ENCODE data around the gene CD24. TPM values are rescaled to one million over a fixed set of nuclear protein-coding genes. Genes with fewer than 3 reads are reported as not detected.

CD24 gene
- total RNA-seq, 2 experiments from 2014 or later = 0.27 to 0.48 TPM

DNA sequence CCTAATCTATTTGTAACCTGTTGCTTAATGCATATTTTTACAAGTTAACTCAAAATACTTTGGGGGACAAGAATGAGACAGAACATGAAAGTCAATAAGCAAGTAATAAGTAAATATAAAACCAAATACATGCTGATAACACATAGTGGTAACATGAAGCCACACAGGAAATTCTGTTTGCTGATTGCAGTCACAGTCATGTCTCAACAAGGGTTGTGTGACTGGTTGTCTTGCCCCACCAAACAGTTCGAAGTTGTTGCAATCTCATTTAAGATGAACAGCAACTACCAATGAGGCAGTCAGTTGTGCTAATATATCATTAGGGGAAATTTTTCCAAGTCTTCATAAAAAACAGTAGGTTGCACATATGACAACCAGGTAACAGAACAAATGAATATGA, 14.5 kb downstream of the CD24 start:
- Mint-ChIP-seq H3K27me3 (peaks cover 12% of the 10 kb centered on the region), H3K27ac (no peak overlapping the region), H3K4me1 (no peaks in the 10 kb centered on the region), H3K36me3 (no peaks in the 10 kb centered on the region), H3K4me3 (no peak overlapping the region), H3K9me3 (no peaks in the 10 kb centered on the region)
- no peak for DNase-seq

GRCh38 chr6:106939848-106940247, 34.7 kb downstream of the CD24 start:
- Mint-ChIP-seq H3K27ac (no peak overlapping the region), H3K9me3 (no peaks in the 10 kb centered on the region), H3K36me3 (no peaks in the 10 kb centered on the region), H3K4me1 (no peaks in the 10 kb centered on the region), H3K4me3 (no peak overlapping the region), H3K27me3 (peaks cover 23% of the 10 kb centered on the region)
- no peak for DNase-seq

DNA sequence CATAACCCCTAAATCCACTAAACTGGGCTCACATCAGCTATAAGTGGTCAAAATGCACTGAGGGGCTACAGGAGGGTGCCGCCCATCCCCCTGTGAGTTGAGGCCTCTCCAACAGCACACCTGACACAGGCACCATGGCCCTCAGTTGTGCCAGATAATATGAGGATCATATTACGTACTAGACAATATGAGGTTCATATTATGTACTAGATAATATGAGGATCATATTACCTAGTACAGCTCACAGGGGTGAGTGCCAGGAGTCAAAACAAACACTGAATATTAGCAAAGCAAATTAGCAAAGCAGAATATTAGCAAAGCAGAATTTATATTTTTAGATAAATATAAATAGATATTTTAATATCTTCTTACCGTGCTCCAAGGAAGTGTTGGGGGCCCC, 35.3 kb downstream of the CD24 start:
- H3K9me3 Mint-ChIP-seq = no peaks in the 10 kb centered on the region
- no peak overlapping the region for H3K27ac Mint-ChIP-seq
- H3K4me1 Mint-ChIP-seq = no peaks in the 10 kb centered on the region
- H3K4me3 Mint-ChIP-seq = no peak overlapping the region
- H3K27me3 Mint-ChIP-seq = peaks cover 27% of the 10 kb centered on the region
- DNase-seq = no peak
- no peaks in the 10 kb centered on the region for H3K36me3 Mint-ChIP-seq

- Mint-ChIP-seq H3K27me3 (peaks cover 30% of the 10 kb centered on the region), H3K9me3 (no peaks in the 10 kb centered on the region), H3K36me3 (no peaks in the 10 kb centered on the region), H3K27ac (no peak overlapping the region), H3K4me1 (no peaks in the 10 kb centered on the region), H3K4me3 (no peak overlapping the region)
- DNase-seq = peak; percentile 14
Measured at GRCh38 chr6:106927531-106928398, 46.8 kb downstream of the CD24 start.

DNA sequence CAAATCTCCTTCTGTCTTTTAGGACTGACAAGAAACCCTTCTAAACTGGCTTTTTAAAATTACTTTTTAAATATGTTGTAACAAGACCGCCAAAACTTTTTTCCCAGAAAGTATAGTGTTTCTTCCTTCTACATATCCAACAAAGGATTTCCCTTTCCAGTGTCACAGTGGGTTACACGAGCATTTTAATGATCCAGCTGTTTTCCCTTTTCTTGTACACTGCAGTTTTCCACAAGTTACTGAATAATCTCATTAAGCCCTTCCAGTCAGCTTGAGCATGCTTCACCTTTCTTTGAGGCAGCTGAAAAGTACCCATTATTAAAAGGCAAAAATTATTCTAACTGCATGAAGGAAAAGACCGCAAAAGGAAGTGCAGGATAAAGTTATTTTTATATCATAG, 48.6 kb downstream of the CD24 start:
- Mint-ChIP-seq H3K4me1 (no peaks in the 10 kb centered on the region), H3K4me3 (no peak overlapping the region), H3K27me3 (peaks cover 21% of the 10 kb centered on the region), H3K27ac (no peak overlapping the region), H3K9me3 (no peaks in the 10 kb centered on the region), H3K36me3 (no peaks in the 10 kb centered on the region)
- no peak for DNase-seq

GRCh38 chr6:106924694-106925523, 49.6 kb downstream of the CD24 start:
- no peak for DNase-seq
- Mint-ChIP-seq H3K4me3 (no peak overlapping the region), H3K9me3 (no peaks in the 10 kb centered on the region), H3K27me3 (peaks cover 25% of the 10 kb centered on the region), H3K27ac (no peak overlapping the region), H3K4me1 (no peaks in the 10 kb centered on the region), H3K36me3 (no peaks in the 10 kb centered on the region)

DNA sequence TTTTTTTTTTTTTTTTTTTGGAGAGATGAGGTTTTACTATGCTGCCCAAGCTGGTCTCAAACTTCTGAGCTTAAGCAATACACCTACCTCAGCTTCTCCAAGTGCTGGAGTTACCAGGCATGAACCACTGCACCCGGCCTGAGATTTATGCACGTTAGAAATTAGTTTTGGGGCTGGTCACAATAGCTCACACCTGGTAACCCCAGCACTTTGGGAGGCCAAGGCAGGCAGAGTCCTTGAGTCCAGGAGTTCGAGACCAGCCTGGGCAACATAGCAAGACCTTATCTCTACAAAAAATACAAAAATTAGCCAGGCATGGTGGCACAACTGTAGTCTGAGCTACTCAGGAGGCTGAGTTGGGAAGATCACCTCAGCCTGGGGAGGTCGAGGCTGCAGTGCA, 51.9 kb downstream of the CD24 start:
- H3K27me3 Mint-ChIP-seq = peaks cover 35% of the 10 kb centered on the region

More for the DNA sequence above, 51.9 kb downstream of the CD24 start:
- Mint-ChIP-seq H3K4me1 (no peaks in the 10 kb centered on the region), H3K9me3 (no peaks in the 10 kb centered on the region), H3K4me3 (no peak overlapping the region), H3K36me3 (no peaks in the 10 kb centered on the region), H3K27ac (no peak overlapping the region)
- DNase-seq = no peak

Other genes starting within 250 kb of the CD24 start
- gene MTRES1, start 53.5 kb upstream of the CD24 start, total RNA-seq = 10 to 100 TPM; 17.8 to 18.5 TPM
- 1 to 10 TPM; 8.6 to 9.3 TPM for gene BEND3, start 140.8 kb upstream of the CD24 start, total RNA-seq

Data from activated naive CD8-positive, alpha-beta T cell treated with anti-CD3 and anti-CD28 coated beads for 36 hours (primary cell).